Measurements from ENCODE around the gene ABHD16A. TPM values are rescaled to one million over a fixed set of nuclear protein-coding genes. Genes with fewer than 3 reads are reported as not detected.
A peak's percentile ranks its signal among the peaks of the same experiment; 100 is the strongest.

Gene ABHD16A
- total RNA-seq, 2 experiments from 2014 or later = 28.6 to 32.7 TPM

DNA sequence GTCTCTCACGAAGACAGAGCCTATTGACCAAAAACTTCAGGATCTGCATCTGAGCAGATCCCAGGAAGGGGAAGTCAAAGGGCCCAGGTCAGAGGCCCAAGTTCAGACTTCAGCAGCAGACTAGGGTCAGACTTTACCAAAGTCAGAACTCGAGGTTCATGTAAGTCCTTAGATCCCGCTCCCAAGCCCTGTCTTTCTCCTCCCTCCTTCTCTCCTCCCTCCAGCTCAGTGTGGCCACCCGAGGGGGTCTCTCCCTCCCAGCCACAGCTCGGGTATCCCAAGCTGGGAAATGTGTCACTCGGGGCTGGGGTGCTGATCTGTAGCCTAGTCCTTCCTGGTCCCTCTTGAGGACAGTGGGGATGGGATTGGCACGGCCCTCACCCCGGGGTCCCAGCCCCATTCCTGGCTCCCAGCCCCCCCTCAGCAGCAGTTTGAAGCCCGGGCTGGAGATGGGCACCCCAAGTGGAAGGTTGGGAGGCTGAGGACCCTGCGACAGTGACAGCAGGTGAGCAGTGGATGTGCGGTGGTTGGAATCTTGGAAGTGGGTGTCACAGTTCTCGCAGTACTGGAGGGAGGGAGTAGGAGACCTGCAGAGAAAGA is 40.9 kb downstream of the ABHD16A start:
- no peaks in the 10 kb centered on the region for H3K9me3 ChIP-seq (ENCODE audit: low read length)
- ChIA-PET CTCF (ENCODE audit: unreplicated experiment) (no interaction called here), POLR2A (interaction anchor here (0.6 to 2.0 kb wide), 6 partner anchors 9 to 309 kb away, joined by 3 to 10 read pairs (median 4); partner anchors contain the start of genes BAG6 and HSPA1B)
- no peak for DNase-seq (ENCODE audit: low spot score)
- peaks cover 45% of the 10 kb centered on the region for H3K79me2 ChIP-seq (ENCODE audit: insufficient read depth, low read depth, low read length)
- 0 out of 2 replicates have a peak, but pooled peaks cover 3% of the 10 kb centered on the region for H4K20me1 ChIP-seq (ENCODE audit: insufficient read depth, low read length)
- peak overlapping the region; percentile 97 for H3K4me2 ChIP-seq (ENCODE audit: low read length)
- no peak overlapping the region for H3K4me3 ChIP-seq (ENCODE audit: low read depth, low read length, poor library complexity, severe bottlenecking)
- TF ChIP-seq EZH2phosphoT487 (IDR thresholded peaks at IDR 0.05; ENCODE audit: borderline replicate concordance, low read depth, low read length) = no peak
- TF ChIP-seq, protein P1, sequence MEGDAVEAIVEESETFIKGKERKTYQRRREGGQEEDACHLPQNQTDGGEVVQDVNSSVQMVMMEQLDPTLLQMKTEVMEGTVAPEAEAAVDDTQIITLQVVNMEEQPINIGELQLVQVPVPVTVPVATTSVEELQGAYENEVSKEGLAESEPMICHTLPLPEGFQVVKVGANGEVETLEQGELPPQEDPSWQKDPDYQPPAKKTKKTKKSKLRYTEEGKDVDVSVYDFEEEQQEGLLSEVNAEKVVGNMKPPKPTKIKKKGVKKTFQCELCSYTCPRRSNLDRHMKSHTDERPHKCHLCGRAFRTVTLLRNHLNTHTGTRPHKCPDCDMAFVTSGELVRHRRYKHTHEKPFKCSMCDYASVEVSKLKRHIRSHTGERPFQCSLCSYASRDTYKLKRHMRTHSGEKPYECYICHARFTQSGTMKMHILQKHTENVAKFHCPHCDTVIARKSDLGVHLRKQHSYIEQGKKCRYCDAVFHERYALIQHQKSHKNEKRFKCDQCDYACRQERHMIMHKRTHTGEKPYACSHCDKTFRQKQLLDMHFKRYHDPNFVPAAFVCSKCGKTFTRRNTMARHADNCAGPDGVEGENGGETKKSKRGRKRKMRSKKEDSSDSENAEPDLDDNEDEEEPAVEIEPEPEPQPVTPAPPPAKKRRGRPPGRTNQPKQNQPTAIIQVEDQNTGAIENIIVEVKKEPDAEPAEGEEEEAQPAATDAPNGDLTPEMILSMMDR (conservative IDR thresholded peaks at IDR 0.05; ENCODE audit: low read length) = no peak
- BruUV-seq (replicated peaks) = no TSS peak
- peaks cover 40% of the 10 kb centered on the region for H3K36me3 ChIP-seq (ENCODE audit: insufficient read depth, low read length)
- H3K9me2 ChIP-seq (ENCODE audit: insufficient read depth, low read length) = no peaks in the 10 kb centered on the region
- intact Hi-C loops (cut with micrococcal nuclease; ENCODE audit: unreplicated experiment) = no loop called here
- peaks cover 62% of the 10 kb centered on the region for H3K4me1 ChIP-seq (ENCODE audit: insufficient read depth, low read length, poor library complexity, severe bottlenecking)
- H2AFZ ChIP-seq (ENCODE audit: low read length) = no peak overlapping the region
- H3K27ac ChIP-seq (ENCODE audit: low read depth, low read length, poor library complexity, severe bottlenecking) = peak overlapping the region; percentile 19

GRCh38 chr6:31661262-31662123 is 41.6 kb downstream of the ABHD16A start:
- Histone ChIP-seq H3K36me3 (ENCODE audit: insufficient read depth, low read length) (peaks cover 34% of the 10 kb centered on the region), H3K4me3 (ENCODE audit: low read depth, low read length, poor library complexity, severe bottlenecking) (peak overlapping the region; percentile 75), H3K79me2 (ENCODE audit: insufficient read depth, low read depth, low read length) (peaks cover 38% of the 10 kb centered on the region), H3K4me2 (ENCODE audit: low read length) (peak overlapping the region; percentile 97), H2AFZ (ENCODE audit: low read length) (no peak overlapping the region), H3K4me1 (ENCODE audit: insufficient read depth, low read length, poor library complexity, severe bottlenecking) (peaks cover 55% of the 10 kb centered on the region), H4K20me1 (ENCODE audit: insufficient read depth, low read length) (0 out of 2 replicates have a peak, but pooled peaks cover 2% of the 10 kb centered on the region), H3K9me2 (ENCODE audit: insufficient read depth, low read length) (no peaks in the 10 kb centered on the region), H3K9me3 (ENCODE audit: low read length) (no peaks in the 10 kb centered on the region), H3K27ac (ENCODE audit: low read depth, low read length, poor library complexity, severe bottlenecking) (peak overlapping the region; percentile 43)
- BruUV-seq (replicated peaks) = no TSS peak
- ChIA-PET POLR2A (interaction anchor here (0.6 to 1.9 kb wide), 6 partner anchors 9 to 223 kb away, joined by 3 to 8 read pairs (median 4); partner anchors contain the start of genes BAG6 and LSM2), CTCF (ENCODE audit: unreplicated experiment) (no interaction called here)
- intact Hi-C loops (cut with micrococcal nuclease; ENCODE audit: unreplicated experiment) = no loop called here
- DNase-seq (ENCODE audit: low spot score) = no peak
- TF ChIP-seq, protein P1 (conservative IDR thresholded peaks at IDR 0.05; ENCODE audit: low read length) = 0 out of 2 replicates have a peak, but pooled peaks have one; percentile 12
- TF ChIP-seq EZH2phosphoT487 (IDR thresholded peaks at IDR 0.05; ENCODE audit: borderline replicate concordance, low read depth, low read length) = no peak

Measured in OCI-LY7 (cell line).